GM13976 (cell line): ENCODE data around the gene TNFRSF11A.

Experiments
- DNase-seq: peaks from one replicate; pipeline ENCODE4 v3.0.0; 2012; ENCODE audit warnings: low spot score
- CTCF ChIP-seq: IDR thresholded peaks from 2 replicates; pipeline ENCODE4 v1.5.1; 2012; ENCODE audit warnings: borderline replicate concordance, mild to moderate bottlenecking; ENCODE audit not compliant: insufficient read depth; ENCODE audit errors: extremely low read depth, missing control alignments, control extremely low read depth
- in situ Hi-C: fragments of 300-500 bp; cut with MboI; formaldehyde crosslinking; loops from one replicate; pipeline ENCODE4 v1.12.0; 2022; ENCODE audit warnings: low sequenced_read_pairs, mixed read lengths, inconsistent platforms; ENCODE audit not compliant: unreplicated experiment

TNFRSF11A gene

DNA sequence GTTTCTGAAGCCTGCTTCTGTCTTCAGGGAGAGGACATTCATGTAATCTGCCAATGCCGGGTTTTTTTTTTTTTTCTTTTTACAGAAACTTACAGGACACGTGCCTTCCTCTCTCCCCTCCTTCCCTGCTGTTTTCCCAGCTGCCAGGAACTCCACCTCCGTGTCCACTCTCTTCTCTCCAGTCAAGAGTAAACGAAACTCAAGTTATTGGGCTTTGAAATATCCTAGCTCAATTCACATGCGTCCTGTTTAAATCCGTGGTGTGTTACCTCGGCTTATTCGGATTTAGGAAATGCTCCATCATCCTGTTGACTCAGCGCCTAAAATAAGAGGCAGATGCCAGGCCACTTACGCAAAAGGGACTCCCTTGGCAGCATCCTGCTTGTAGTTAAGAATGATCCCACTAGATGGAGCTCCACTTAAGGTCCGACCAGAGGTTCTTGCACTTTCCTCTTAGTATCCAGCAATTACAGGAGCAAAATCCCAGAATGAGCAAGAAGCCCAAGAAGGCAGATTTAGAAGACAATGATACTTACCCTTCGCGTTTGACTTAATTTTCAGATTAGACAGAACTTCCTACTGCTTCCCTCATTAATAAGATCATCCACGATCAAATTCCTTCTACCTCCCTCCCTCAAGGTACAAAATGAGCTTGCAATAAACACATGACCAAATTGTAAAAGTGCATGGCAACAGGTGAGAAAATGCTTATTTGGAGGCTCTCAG lies 100.5 kb downstream of the TNFRSF11A start:
- peak; percentile 45 for DNase-seq
- in situ Hi-C loops = loop anchor here (25.0 kb wide), 2 partner anchors 238 to 562 kb away; partner anchors contain the start of genes PIGN and RELCH
- TF ChIP-seq CTCF = peak; percentile 64

GRCh38 chr18:62426191-62426488 lies 101.0 kb downstream of the TNFRSF11A start:
- in situ Hi-C loops = loop anchor here (25.0 kb wide), 2 partner anchors 239 to 561 kb away; partner anchors contain the start of genes PIGN and RELCH
- TF ChIP-seq CTCF = no peak
- DNase-seq = no peak

- in situ Hi-C loops = loop anchor here (25.0 kb wide), 2 partner anchors 245 to 555 kb away; partner anchors contain the start of genes PIGN and RELCH
- no peak for TF ChIP-seq CTCF
- DNase-seq = no peak
Observed at GRCh38 chr18:62432176-62432575, 107.1 kb downstream of the TNFRSF11A start.

DNA sequence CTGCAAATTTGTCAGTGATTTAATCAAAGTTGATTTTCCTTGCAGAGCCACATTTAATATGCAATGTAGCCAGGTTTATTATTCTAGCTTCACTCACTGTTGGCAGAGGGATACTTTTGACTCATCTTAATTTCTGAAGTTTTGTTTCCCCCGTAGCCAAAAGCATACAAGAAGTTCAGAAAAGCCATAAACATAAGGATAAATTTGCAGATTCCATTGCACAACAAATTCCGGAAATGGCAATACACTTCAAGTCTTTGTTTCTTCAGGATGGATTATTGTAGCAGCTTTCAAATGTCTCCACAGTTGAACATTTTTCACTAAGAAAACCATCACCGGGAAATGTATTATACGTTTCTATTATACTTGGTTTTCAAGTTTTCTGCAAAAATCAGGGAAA lies 109.7 kb downstream of the TNFRSF11A start:
- in situ Hi-C loops = loop anchor here (25.0 kb wide), 2 partner anchors 247 to 553 kb away; partner anchors contain the start of genes PIGN and RELCH
- DNase-seq = no peak

DNA sequence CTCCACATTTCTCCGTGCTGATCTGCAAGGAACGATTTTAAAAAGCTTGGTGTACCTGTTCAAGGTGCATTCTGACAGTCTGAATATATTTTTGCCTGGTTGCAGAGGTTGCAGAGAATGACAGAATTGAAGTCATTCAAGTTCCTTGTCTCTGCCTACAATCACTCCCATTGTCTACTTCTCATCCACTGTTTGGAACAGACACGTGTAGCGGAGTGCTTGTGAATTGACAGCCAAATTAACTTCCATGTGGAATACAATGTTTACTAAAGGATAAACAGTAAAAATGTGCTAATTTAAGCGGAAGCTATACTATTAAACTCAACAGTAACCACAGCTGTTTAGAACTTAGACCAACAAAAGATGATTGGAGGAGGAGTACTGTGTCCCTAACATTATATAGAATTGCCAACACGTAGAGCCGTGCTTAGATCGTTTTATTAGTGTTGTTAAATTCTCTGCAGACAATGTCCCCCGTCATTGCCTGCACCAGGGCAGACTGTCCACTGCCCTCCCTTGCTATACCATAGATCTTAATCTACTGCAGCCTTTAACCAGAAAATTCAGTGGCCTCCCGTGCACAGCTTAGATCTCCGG lies 110.4 kb downstream of the TNFRSF11A start:
- DNase-seq = no peak
- in situ Hi-C loops = loop anchor here (25.0 kb wide), 2 partner anchors 248 to 552 kb away; partner anchors contain the start of genes PIGN and RELCH
- TF ChIP-seq CTCF = no peak

More for the DNA sequence above, 109.7 kb downstream of the TNFRSF11A start:
- no peak for TF ChIP-seq CTCF

DNA sequence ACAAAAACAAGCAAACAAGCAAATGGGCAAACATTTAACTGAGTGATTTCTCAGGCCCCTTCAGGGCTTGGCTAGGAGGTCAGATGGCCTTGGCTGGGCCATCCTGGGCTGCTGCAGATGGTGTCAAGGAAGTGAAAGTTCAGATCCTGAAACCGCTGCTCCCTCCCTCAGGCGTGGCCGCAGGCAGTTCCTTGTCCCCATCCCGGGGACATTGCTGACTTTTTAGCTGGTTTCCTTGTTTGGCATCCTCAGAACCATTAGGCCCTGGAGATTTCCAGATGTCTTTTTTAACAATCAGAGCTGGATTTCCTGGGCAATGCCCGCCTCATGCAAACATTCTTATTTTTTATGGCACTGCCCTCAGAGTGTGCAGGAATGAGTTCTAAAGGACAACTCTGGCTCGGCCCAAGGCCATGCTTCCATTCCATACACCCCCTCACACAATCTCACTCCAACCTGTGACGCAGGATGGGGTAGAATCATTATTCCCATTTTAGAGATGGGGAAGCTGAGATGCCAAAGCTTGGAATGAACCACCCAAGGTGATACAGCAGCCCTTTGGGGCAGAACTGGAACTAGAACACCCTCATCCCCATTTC lies 111.6 kb downstream of the TNFRSF11A start:
- DNase-seq = no peak
- no peak for TF ChIP-seq CTCF
- in situ Hi-C loops = loop anchor here (25.0 kb wide), 2 partner anchors 249 to 551 kb away; partner anchors contain the start of genes PIGN and RELCH
